ENCODE results near the gene CPTP.
A peak's percentile ranks its signal among the peaks of the same experiment; 100 is the strongest.

The CPTP gene

GRCh38 chr1:1335792-1336248 lies 11.2 kb downstream of the CPTP start:
- no peak for DNase-seq (ENCODE audit: low spot score)

- DNase-seq (ENCODE audit: low spot score): no peak
Observed at GRCh38 chr1:1336446-1336845, 11.8 kb downstream of the CPTP start.

GRCh38 chr1:1336931-1337792 lies 12.6 kb downstream of the CPTP start:
- DNase-seq (ENCODE audit: low spot score): no peak

GRCh38 chr1:1337793-1338147 lies 13.2 kb downstream of the CPTP start:
- DNase-seq (ENCODE audit: low spot score): no peak

GRCh38 chr1:1338278-1338677 lies 13.7 kb downstream of the CPTP start:
- no peak for DNase-seq (ENCODE audit: low spot score)

GRCh38 chr1:1340185-1340584 lies 15.6 kb downstream of the CPTP start:
- no peak for DNase-seq (ENCODE audit: low spot score)

GRCh38 chr1:1340791-1341548 lies 16.4 kb downstream of the CPTP start:
- no peak for DNase-seq (ENCODE audit: low spot score)

GRCh38 chr1:1341549-1342021 lies 17.0 kb downstream of the CPTP start:
- no peak for DNase-seq (ENCODE audit: low spot score)

- no peak for DNase-seq (ENCODE audit: low spot score)
Observed at GRCh38 chr1:1342061-1342562, 17.5 kb downstream of the CPTP start.

GRCh38 chr1:1342584-1343115 lies 18.0 kb downstream of the CPTP start:
- DNase-seq (ENCODE audit: low spot score): no peak

GRCh38 chr1:1343811-1344421 lies 19.3 kb downstream of the CPTP start:
- no peak for DNase-seq (ENCODE audit: low spot score)

GRCh38 chr1:1344655-1345361 lies 20.2 kb downstream of the CPTP start:
- DNase-seq (ENCODE audit: low spot score): no peak

GRCh38 chr1:1345384-1345783 lies 20.8 kb downstream of the CPTP start:
- no peak for DNase-seq (ENCODE audit: low spot score)

GRCh38 chr1:1345860-1346500 lies 21.4 kb downstream of the CPTP start:
- DNase-seq (ENCODE audit: low spot score): no peak

- no peak for DNase-seq (ENCODE audit: low spot score)
Observed at GRCh38 chr1:1346501-1346890, 21.9 kb downstream of the CPTP start.

GRCh38 chr1:1347026-1347595 lies 22.5 kb downstream of the CPTP start:
- DNase-seq (ENCODE audit: low spot score): no peak

GRCh38 chr1:1347663-1348419 lies 23.2 kb downstream of the CPTP start:
- DNase-seq (ENCODE audit: low spot score): peak; percentile 66

- DNase-seq (ENCODE audit: low spot score): peak; percentile 61
Observed at GRCh38 chr1:1348420-1349255, 24.0 kb downstream of the CPTP start.

All from ecto neural progenitor cell (in vitro differentiated cells).